Measurements from ENCODE around the gene KDM4B. TPM values are rescaled to one million over a fixed set of nuclear protein-coding genes. Genes with fewer than 3 reads are reported as not detected.
"Not testable (repeated sequence)": the region's sequence is repeated elsewhere in the genome, so short reads cannot be mapped to it uniquely, and the experiment has no call there.

KDM4B gene
- total RNA-seq, 1 experiment from 2014 or later: 15.8 TPM

GRCh38 chr19:4967738-4968461 lies 1.0 kb upstream of the KDM4B start:
- DNase-seq (ENCODE audit: low read depth): peak; percentile 76

- no peak for DNase-seq (ENCODE audit: low read depth)
These were observed 419 bp downstream of the KDM4B start for GRCh38 chr19:4969292-4969771.

GRCh38 chr19:4969772-4970531 lies 1.0 kb downstream of the KDM4B start:
- DNase-seq (ENCODE audit: low read depth): no peak

- DNase-seq (ENCODE audit: low read depth): no peak
These were observed 1.9 kb downstream of the KDM4B start for GRCh38 chr19:4970558-4971423.

- DNase-seq (ENCODE audit: low read depth): no peak
These were observed 2.5 kb downstream of the KDM4B start for GRCh38 chr19:4971424-4971793.

DNA sequence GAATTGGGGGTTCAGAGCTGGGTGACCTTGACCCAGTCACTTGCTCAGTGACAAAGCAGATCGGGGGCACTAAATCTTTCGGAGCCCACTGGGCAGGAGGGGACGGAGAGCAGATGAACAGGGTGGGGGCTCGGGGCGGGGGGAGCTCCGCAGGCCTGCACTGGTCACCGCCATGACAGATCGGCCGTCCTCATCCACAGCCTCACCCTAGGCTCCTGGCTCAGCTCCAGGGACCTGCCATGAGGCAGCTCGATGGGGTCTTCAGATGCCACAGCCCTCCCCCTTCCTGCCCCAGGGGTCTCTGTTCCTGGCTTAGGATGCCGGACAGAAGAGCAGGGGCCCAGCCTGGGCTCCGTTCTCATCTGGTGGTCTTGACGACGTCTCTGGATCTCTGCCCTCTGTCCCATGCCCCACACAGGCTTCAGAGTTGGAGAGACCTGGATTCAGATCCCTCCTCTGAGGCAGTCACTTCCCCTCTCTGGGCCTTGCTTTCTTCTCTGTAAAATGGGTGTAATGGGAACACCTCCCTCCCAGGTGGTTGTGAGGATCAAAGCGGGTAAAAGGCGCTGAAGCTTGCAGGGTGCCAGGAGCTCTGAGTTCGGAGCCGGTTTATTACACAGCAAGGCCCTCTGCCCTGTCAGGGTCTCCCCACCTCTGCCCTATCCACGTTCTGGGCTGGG lies 3.0 kb downstream of the KDM4B start:
- no peak for DNase-seq (ENCODE audit: low read depth)

DNA sequence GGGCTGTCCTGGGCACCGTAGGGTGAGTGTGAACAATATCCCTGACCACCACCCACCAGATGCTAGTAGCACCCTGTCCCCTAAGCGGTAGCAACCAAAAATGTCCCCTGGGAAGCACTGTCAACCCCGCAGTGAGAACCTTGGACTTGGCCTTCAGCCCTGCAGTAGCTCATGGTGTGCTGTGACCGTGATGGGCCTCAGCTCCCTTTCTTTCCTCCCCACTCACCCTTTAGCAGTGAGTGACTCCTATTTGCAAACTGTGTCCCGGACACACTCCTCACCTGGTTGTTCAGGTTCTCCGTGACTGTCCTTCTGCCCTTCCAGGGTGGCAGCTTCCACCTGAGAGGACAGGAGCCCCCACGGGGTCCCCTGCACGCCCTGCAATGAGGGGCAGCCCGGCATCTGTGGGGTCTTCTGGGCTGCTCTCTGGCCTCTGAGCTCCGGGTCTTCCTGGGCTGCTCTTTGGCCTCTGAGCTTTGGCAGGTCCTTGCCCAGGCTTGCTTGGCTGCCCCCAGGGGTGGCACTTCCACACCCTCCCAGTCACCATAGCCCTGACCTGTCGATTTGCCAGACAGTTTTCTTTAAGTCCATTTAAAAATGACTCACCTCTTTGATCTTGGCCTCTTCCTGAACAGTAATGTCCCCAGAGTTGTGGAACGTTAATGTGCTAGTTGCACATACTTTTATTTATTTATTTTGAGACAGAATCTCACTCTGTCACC lies 3.8 kb downstream of the KDM4B start:
- DNase-seq (ENCODE audit: low read depth): peak; percentile 62

- DNase-seq (ENCODE audit: low read depth): no peak
These were observed 6.1 kb downstream of the KDM4B start for GRCh38 chr19:4974880-4975469.

- not testable (repeated sequence) for DNase-seq (ENCODE audit: low read depth)
These were observed 6.7 kb downstream of the KDM4B start for GRCh38 chr19:4975601-4976000.

- peak; percentile 70 for DNase-seq (ENCODE audit: low read depth)
These were observed 7.7 kb downstream of the KDM4B start for GRCh38 chr19:4976401-4977298.

- peak; percentile 87 for DNase-seq (ENCODE audit: low read depth)
These were observed 8.6 kb downstream of the KDM4B start for GRCh38 chr19:4977299-4978174.

DNA sequence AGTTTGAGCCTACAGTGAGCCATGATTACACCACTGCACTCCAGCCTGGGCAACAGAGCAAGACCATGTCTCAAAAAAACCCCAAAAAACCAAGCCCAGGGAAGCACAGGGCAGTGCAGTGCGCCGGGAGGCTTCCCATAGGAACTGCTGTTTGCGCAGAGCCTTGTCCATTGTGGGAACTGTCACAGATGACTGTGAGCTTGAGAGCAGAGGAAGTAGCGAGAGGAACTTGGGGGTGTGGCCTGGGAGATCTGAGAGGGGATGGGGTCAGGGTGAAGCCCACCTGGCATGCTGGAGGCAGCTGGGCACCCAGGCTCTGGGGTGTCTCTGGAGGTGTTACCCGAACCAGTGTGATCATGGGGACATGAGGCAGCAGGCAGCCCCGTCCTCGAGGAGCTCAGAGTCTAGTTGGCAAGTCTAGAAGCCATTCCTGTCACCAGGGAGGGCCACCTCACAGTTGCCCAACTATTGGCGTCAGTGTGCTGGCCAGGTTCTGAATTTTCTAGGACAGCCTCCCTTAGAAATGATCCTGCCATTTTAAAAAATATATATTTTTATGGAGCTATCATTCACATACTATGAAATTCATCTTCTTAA lies 10.4 kb downstream of the KDM4B start:
- DNase-seq (ENCODE audit: low read depth): no peak

DNA sequence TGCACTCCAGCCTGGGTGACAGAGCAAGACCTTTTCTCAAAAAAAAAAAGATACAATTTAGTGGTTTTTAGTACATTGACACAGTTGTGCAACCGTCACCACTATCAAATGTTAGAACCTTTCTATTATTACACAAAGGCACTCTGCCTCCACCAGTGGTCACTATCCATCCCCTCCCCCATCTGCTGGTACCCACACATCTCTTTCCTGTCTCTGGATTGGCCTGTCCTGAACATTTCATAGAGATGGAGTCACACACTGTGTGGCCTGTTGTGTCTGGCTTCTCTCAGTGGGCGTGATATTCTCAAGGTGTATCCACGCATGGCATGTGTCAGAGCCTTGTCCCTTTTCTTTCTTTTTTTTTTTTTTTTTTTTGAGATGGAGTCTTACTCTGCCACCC lies 11.2 kb downstream of the KDM4B start:
- peak; percentile 64 for DNase-seq (ENCODE audit: low read depth)

DNA sequence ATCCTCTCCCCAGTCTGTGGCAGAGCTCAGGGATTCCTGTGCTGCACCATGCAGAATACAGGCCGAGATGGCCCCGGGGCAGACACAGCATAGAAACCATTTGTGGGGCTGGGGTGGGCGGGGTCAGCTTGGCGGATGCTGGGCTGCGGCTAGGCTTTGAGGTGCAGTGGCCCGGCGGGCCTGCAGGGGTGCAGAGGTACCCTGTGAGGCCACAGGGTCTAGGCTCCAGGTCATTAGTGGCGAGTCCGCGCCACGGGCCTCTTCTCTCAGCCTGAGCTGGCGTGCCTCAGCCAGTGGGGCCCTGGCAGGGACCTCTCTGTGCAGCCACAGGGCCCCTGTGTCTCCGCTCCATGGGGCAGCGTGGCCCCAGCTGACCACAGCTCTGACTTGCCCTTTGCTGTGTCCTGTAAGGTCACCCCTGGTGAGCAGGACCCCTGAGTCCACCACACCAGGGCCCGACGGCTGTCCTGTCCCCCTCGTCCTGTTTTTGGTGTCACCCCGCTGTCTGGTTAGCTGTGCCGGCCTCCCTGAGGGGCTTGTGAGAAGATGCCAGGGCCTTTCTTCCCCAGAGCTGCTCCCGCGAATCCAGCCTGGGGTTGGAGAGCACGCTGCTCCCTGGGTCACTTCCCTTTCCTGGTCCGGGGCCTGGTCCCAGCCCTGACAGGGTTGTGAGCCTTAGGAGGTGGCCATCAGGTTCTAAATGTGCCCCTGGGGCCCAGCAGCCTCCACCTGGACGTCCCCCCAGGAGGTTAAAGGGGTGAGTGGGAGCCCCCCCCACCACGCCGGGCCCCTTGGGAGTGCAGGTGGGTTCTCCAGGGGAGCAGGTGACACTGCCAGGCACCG lies 12.1 kb downstream of the KDM4B start:
- DNase-seq (ENCODE audit: low read depth): no peak

DNA sequence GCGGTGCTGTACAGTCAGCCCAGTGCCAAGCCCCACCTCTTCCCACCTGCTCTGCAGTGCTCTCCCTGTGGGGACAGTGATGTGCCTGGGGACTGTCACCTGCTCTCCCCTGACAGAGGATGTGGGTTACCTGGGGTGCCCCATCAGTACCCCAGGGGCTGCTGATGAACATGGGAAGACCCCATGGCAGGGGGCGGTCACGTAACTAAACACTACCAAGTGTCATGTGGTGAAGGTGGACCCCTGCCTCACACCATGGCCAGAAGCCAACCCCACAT lies 12.7 kb downstream of the KDM4B start:
- DNase-seq (ENCODE audit: low read depth): no peak

DNA sequence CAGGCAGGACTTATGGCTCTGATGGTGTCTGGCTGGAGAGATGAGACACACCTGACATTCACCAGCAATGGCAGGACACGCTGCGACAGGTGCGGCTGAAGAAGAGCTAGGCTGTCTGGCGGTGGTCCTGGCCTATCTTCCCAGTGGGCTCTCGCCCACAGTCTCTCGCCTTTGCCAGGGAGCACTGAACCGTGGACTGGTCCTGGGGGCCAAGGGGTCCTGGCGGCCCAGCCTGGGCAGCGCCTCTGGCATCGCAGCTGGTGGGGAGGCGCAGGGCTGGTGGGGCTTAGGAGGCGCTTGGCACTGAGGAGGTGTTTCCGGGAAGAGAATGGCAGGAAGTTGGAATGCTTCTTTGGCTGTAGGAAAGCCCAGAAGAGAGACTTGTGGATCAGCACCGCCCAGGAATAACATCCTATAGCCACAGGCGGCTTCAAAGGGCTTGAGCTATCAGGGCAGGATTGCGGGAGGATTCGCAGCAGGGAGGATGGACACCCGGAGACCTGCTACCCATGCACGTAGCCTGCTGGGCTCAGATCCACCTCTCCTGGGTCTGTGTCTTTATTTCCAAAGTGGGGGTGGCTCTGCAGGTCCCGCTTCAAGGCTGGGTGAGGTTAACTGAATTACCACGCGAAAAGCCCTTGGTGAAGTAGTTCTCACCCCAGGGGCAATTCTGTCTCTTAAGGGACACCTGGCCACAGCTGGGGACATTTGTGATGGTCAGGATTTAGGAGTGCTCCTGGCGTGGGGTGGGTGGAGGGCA lies 14.6 kb downstream of the KDM4B start:
- no peak for DNase-seq (ENCODE audit: low read depth)

DNA sequence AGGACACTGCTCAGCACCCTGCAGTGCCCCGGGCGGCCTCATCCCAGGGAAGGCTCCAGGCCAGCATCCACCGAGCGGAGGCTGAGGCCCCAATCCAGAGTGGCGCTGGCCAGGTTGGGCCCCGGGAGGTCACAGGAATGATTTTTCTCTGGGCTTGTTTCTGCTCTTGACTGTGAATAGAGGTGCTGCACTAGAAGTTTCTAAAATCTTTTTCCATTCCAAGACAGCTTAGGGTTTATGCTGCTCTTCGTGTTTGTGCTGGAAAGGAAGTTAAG lies 15.1 kb downstream of the KDM4B start:
- DNase-seq (ENCODE audit: low read depth): no peak

All from LHCN-M2 (cell line).